Mesothelial cell of epicardium (in vitro differentiated cells): Measurements from ENCODE around the gene S100A3. TPM values are rescaled to one million over a fixed set of nuclear protein-coding genes. Genes with fewer than 3 reads are reported as not detected.
A peak's percentile ranks its signal among the peaks of the same experiment; 100 is the strongest.

ENCODE experiments used
- DNase-seq, 2 experiments: peaks; one replicate each; pipeline ENCODE4 v3.0.0; 2021; ENCODE audit warnings: low spot score in 2 of 2; ENCODE audit not compliant: unreplicated experiment in 2 of 2
- H3K27ac Mint-ChIP-seq: 2 replicates; pipeline ENCODE4 v1.8.0; 2021; ENCODE audit warnings: mixed read lengths
- H3K27me3 Mint-ChIP-seq: 2 replicates; pipeline ENCODE4 v1.8.0; 2021; ENCODE audit warnings: low read depth, mixed read lengths
- H3K36me3 Mint-ChIP-seq: 2 replicates; pipeline ENCODE4 v1.8.0; 2021; ENCODE audit warnings: mixed read lengths
- H3K4me1 Mint-ChIP-seq: 2 replicates; pipeline ENCODE4 v1.8.0; 2021; ENCODE audit warnings: mixed read lengths
- H3K4me3 Mint-ChIP-seq: 2 replicates; pipeline ENCODE4 v1.8.0; 2021; ENCODE audit warnings: mild to moderate bottlenecking, moderate library complexity, mixed read lengths
- H3K9me3 Mint-ChIP-seq: 2 replicates; pipeline ENCODE4 v1.8.0; 2021; ENCODE audit warnings: mixed read lengths
- CTCF ChIP-seq: fragments of 200-600 bp; sonication (generic); IDR thresholded peaks from one replicate; pipeline ENCODE4 v1.5.0; 2021; ENCODE audit warnings: antibody characterized with exemption; ENCODE audit not compliant: unreplicated experiment
- total RNA-seq: library from RNA; stranded (reverse); gene quantifications from 3 replicates; pipeline ENCODE4 v1.2.1, GENCODE V29; 2021

Gene S100A3
- total RNA-seq, 1 donor from 2014 or later: not detected

- H3K9me3 Mint-ChIP-seq: no peaks in the 10 kb centered on the region
- DNase-seq: no peak
- H3K4me3 Mint-ChIP-seq: no peak within 1 kb of the TSS
- peaks cover 46% of the 10 kb centered on the region for H3K4me1 Mint-ChIP-seq
- H3K36me3 Mint-ChIP-seq: no peaks in the 10 kb centered on the region
- peak within 1 kb of the TSS; percentile 14 for H3K27ac Mint-ChIP-seq
- no peaks in the 10 kb centered on the region for H3K27me3 Mint-ChIP-seq
- no peak for TF ChIP-seq CTCF
These were observed 8.4 kb downstream of the S100A3 start, which contains the start of gene S100A5 for GRCh38 chr1:153540394-153541361. Gene S100A5, minus strand, starts transcription at chr1:153540934. Its CDS starts 743 bp downstream, at chr1:153540191.

GRCh38 chr1:153539395-153540093, 9.5 kb downstream of the S100A3 start:
- Mint-ChIP-seq H3K4me1 (peaks cover 38% of the 10 kb centered on the region), H3K4me3 (no peak overlapping the region)
- DNase-seq: no peak

GRCh38 chr1:153538315-153538821, 10.7 kb downstream of the S100A3 start:
- DNase-seq: no peak
- Mint-ChIP-seq H3K36me3 (no peaks in the 10 kb centered on the region), H3K4me3 (no peak overlapping the region), H3K4me1 (peaks cover 35% of the 10 kb centered on the region), H3K27me3 (no peaks in the 10 kb centered on the region), H3K9me3 (no peaks in the 10 kb centered on the region), H3K27ac (peak overlapping the region; percentile 73)
- no peak for TF ChIP-seq CTCF

More at GRCh38 chr1:153539395-153540093, 9.5 kb downstream of the S100A3 start:
- Mint-ChIP-seq H3K36me3 (no peaks in the 10 kb centered on the region), H3K27ac (peak overlapping the region; percentile 5), H3K27me3 (no peaks in the 10 kb centered on the region), H3K9me3 (no peaks in the 10 kb centered on the region)
- no peak for TF ChIP-seq CTCF

- Mint-ChIP-seq H3K27ac (no peak overlapping the region), H3K4me1 (peaks cover 35% of the 10 kb centered on the region), H3K27me3 (no peaks in the 10 kb centered on the region), H3K9me3 (no peaks in the 10 kb centered on the region), H3K36me3 (no peaks in the 10 kb centered on the region), H3K4me3 (no peak overlapping the region)
- no peak for DNase-seq
- TF ChIP-seq CTCF: no peak
These were observed 11.7 kb downstream of the S100A3 start for GRCh38 chr1:153537376-153537730.

GRCh38 chr1:153536671-153537375, 12.2 kb downstream of the S100A3 start:
- Mint-ChIP-seq H3K27me3 (no peaks in the 10 kb centered on the region), H3K4me1 (peaks cover 35% of the 10 kb centered on the region), H3K36me3 (no peaks in the 10 kb centered on the region), H3K27ac (no peak overlapping the region), H3K9me3 (no peaks in the 10 kb centered on the region), H3K4me3 (no peak overlapping the region)
- DNase-seq: no peak
- TF ChIP-seq CTCF: no peak
